GM08714 (cell line): Measurements from ENCODE around the gene GDPD3.
A peak's percentile ranks its signal among the peaks of the same experiment; 100 is the strongest.

ENCODE experiments used
- H3K4me3 ChIP-seq: fragments of 200-500 bp; sonication (Bioruptor generic); 2 replicates; pipeline ENCODE4 v1.5.1; 2014; ENCODE audit warnings: mild to moderate bottlenecking, low read length, inconsistent platforms
- ZNF274 ChIP-seq: IDR thresholded peaks from 2 replicates; pipeline ENCODE4 v1.6.1; 2012; ENCODE audit warnings: mild to moderate bottlenecking, low read depth, low read length

GDPD3 gene

GRCh38 chr16:30095166-30096078 lies 17.9 kb downstream of the GDPD3 start:
- no peak for TF ChIP-seq ZNF274
- H3K4me3 ChIP-seq, result peak overlapping the region; percentile 55; the same call in 1 of the 2 replicates

DNA sequence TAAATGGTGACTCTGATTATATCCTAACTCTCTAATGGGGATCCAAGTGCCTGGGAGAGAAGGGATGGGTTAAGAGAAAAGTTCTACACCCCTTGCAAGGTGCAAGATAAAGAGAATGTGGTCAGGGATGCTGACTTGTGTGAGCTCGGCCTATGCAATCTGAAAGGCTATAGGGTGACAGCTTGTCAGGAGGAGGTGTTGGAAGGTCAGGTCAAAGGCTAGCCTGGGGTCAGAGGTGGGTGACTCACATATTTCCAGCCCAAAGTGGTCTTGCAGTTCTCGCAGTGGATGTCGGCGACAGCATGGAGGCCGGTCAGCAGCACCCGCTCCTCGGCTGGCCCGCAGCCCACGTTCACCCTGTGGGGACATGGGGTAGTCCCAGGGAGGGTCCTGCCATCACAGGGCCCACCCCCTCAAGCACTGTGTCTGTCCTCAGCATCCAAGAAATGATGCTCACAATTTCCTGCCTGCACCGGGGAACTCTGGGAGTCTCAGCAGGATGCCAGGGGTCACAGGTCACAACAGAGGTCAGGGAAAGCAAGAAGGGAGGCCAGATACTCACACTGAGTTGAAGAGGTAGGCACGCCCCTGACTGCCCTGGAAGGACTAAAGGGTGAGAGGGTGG lies 18.7 kb downstream of the GDPD3 start:
- no peak for TF ChIP-seq ZNF274
- no peak overlapping the region; the same call in 1 of the 2 replicates for H3K4me3 ChIP-seq

- TF ChIP-seq ZNF274, result no peak
- peak overlapping the region; percentile 65; the same call in 1 of the 2 replicates for H3K4me3 ChIP-seq
These were observed 20.8 kb downstream of the GDPD3 start for GRCh38 chr16:30092373-30093010.

DNA sequence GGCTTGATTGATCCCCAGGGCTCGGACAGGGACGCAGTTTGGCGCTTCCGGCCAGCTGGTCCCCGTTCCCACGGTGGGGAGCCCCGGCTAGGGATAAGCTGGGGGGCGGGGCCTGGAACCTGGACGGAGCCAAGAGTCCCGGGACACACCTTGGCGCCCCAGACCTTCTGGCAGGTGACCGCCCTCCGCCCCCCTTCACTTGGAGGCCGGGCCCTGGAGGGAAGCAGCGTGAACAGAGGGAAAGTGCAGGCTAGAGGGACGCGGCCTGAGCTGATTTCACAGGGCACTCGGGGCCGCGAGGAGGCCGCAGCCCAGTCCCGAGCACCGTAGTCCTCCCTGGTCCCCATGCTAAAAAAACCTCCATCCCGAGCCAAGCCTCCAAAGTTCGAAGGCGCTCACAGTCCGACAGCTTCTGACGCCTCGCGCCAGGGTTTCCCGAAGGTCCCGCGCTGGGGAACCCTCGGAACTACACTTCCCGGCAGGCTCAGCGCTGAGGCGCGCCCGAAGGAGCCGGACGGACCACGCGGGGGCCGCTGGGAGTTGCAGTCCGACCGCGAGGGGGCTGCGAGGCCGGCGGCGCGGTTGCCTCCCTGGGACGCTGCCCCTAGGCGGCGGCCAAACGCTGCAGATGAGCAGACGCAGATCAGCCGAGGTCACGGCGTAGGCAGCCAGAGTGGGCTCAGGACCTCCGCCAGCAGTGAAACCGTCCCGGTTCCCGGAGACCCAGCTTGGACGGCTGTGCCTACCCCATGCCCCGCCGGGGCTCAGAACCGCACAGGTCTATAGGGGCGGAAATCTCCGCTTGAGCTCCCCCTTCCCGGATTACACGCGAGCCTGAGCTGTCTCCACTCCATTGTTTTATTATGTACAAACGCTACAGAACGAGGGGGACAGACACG lies 21.6 kb downstream of the GDPD3 start, which contains the start of gene TBX6:
TSS of gene TBX6 (minus strand) at position 451 of the 899 bp plus-strand sequence. CDS start 731 bp downstream, outside the sequence.
- TF ChIP-seq ZNF274, result no peak
- peak within 1 kb of the TSS; percentile 65; the same call in 1 of the 2 replicates for H3K4me3 ChIP-seq

DNA sequence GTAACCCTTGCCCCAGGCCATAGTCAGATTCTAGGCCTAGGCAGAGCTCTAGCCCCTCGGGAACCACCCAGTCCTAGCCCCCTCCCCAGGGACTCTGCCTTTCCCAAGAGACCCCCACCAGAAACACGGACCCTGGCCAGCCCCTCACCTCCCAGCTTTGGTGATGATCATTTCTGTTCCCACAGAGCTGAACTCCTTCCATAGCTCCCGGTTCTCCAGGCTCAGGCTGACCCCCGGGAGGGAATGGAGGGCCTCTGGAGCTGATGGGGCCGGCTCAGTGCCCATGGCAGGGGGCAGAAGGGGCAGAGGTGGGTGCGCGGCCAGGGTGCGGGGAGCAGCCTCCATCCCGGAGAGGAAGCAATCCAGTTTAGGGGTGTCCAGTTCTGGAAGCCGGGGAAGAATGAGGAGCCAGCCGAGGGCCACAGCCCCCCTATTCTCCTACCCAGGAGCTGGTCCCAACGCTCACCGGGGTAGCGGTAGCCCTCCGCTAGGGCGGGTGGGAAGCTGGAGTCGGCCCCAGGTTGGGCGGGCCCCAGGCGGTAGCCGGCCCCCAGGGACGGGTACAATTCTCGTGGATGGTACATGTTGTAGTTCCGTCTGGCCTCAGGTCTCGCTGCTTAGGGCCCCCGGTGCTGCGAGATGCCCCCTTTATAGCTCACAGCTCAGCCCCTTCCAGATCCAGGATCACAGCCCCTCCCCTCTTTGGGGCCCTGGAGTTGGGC lies 22.6 kb downstream of the GDPD3 start:
- TF ChIP-seq ZNF274, result no peak
- no peak overlapping the region for H3K4me3 ChIP-seq

DNA sequence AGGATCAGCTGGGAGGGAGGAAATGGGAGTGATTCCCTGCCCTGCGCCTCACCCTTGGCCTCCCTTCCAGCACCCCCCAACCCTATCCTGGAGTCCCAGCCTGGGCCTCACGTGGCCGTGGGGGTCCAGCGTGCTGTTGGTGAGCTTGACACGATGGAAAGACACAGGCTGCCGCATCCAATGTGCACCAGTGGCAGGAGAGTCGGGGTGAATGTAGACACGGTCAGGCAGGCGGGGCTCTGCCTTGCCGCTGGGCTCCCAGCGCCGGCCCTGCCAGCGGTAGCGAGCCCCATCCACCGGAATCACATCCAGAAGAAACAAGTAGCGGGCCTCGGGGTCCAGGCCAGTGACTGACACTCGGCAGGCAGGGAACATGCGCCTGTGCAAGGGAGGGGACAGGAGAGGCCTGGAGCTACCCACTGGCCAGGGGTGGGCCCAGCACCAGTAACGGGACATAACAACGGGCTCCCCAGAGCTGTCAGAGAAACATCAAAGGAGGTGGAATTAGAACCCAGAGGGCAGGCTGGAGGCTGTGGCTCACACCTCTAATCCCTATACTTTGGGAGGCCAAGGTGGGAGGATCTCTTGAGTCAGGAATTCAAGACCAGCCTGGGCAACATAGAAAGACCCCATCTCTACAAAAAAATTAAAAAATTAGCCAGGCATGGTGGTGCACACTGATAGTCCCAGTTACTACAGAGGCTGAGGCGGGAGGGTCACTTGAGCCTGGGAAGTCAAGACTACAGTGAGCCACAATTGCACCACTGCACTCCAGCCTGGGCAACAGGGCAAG lies 24.3 kb downstream of the GDPD3 start:
- H3K4me3 ChIP-seq, result no peak overlapping the region
- no peak for TF ChIP-seq ZNF274

DNA sequence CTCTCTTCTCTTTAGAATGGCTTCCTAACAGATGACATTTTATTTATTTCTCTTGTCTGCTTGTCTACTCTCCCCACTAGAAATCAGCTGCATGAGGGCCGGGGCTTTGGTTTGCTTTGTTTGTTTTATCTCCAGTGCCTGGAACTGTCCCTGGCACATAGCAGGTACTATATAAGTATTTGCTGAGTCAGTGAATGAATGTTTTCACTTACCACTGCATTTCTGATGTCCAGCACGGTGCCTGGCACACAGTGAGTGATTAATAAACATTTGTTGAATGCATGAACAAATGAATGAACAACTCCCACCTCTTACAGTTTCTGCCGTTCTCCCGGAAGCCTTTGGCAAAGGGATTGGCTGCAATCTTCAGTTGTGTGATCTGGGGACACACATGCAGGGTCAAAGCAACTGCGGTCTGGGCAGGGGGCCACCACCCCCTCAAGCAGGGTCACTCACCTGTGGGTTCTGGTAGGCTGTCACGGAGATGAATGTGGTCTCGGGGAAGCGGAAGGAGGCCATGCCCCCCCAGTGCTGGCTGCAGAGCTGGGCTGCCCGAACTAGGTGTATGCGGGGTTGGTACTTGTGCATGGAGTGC lies 25.0 kb downstream of the GDPD3 start:
- no peak for TF ChIP-seq ZNF274
- no peak overlapping the region for H3K4me3 ChIP-seq

DNA sequence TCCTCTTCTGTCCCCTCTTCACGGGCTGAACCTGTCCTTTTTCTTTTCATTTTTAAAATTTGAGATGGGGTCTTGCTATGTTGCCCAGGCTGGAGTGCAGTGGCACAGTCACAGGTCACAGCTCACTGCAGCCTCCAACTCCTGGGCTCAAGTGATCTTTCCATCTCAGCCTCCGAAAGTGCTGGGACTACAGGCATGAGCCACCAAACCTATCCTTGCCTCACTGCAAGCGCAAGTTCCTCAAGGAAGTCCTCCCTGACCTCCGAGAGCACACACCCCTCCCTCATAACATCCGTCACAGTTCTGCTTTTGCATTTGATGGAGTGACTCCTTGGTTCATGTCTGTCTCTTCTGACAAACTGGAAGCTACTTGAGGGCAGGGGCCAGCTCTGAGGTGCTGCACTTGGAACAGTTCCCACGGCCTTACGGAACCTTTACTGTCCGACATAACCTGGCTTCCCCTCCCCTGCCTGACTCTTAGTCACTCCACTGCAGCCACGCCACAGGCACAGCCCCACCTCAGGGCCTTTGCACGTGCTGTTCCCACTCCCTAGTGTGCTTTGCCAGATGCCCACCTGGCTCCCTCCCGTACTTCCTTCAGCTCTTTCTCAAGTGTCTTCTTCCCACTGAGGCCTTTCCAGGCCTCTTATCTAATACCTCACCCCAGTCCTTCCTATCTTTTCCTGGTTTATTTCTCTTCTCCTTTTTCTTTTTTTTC lies 26.0 kb downstream of the GDPD3 start:
- no peak overlapping the region for H3K4me3 ChIP-seq
- no peak for TF ChIP-seq ZNF274

GRCh38 chr16:30086291-30087140 lies 26.8 kb downstream of the GDPD3 start:
- TF ChIP-seq ZNF274, result no peak
- H3K4me3 ChIP-seq, result no peak overlapping the region

- TF ChIP-seq ZNF274, result no peak
- no peak overlapping the region for H3K4me3 ChIP-seq
These were observed 27.5 kb downstream of the GDPD3 start for GRCh38 chr16:30085820-30086219.

DNA sequence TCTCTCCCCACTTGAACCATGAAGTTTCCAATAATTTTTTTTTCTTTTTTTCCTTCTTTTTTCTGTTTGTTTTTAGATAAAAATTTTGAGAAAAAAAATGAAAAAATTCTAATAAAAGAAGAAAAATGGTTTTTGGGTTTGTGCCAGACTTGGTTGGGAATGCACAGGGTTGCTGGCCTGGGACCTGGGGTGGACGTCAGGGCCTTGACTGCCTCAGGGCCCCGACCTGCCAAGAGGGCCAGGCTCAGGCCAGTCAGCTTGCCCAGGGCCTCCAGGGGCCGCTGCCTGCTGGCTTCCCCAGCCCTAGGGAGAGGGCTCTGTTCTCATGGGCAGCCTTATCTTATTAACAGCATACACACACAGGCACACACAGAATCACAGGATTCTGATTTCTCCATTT lies 28.1 kb downstream of the GDPD3 start:
- no peak for TF ChIP-seq ZNF274
- H3K4me3 ChIP-seq, result no peak overlapping the region
